ENCODE measurements around the gene JAZF1.

JAZF1 gene

DNA sequence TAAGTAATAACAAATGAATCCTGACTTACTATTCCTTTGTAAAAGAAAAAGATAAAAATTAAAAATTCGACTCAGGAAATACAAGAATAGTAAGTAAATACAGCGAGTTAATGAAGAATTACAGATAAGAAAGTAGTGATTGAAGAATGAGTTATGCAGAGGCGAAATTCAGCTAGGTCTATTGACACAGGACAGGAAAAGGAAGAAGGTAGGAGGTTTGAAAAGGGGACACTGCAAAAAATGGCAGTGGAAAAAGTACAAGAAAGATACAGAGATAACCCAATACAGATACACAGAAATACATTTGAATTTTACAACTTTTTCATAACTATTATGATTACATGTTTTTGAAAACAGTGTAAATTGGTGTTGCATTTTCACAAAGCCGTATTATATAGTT lies 28.0 kb downstream of the JAZF1 start:
- DNase-seq (ENCODE audit: low read depth), result no peak
- no peak overlapping the region for H3K4me3 ChIP-seq (replicated peaks; ENCODE audit: low read depth, low read length)
- TF ChIP-seq, protein P1, sequence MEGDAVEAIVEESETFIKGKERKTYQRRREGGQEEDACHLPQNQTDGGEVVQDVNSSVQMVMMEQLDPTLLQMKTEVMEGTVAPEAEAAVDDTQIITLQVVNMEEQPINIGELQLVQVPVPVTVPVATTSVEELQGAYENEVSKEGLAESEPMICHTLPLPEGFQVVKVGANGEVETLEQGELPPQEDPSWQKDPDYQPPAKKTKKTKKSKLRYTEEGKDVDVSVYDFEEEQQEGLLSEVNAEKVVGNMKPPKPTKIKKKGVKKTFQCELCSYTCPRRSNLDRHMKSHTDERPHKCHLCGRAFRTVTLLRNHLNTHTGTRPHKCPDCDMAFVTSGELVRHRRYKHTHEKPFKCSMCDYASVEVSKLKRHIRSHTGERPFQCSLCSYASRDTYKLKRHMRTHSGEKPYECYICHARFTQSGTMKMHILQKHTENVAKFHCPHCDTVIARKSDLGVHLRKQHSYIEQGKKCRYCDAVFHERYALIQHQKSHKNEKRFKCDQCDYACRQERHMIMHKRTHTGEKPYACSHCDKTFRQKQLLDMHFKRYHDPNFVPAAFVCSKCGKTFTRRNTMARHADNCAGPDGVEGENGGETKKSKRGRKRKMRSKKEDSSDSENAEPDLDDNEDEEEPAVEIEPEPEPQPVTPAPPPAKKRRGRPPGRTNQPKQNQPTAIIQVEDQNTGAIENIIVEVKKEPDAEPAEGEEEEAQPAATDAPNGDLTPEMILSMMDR (IDR thresholded peaks at IDR 0.05; ENCODE audit: low read length, missing control alignments), result no peak

DNA sequence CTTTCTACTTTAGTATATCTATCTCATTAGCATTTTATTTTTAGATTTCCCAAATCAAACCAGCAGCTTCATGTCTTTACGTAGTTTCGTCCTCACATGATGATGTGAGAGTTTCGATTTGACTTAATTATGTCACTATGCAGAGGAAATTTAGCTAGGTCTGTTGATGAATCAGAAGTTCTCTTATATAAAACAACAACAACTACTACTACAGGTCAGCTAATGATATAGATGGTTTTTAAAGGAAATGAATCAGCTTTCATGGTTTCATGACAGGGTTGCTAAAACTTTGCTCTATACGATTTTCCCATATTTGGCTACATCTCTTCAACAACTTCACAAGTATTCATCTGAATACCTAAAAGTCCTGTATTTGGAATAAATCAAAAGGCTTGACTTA lies 28.6 kb downstream of the JAZF1 start:
- DNase-seq (ENCODE audit: low read depth), result peak; percentile 79
- TF ChIP-seq, protein P1 (IDR thresholded peaks at IDR 0.05; ENCODE audit: low read length, missing control alignments), result no peak
- no peak overlapping the region for H3K4me3 ChIP-seq (replicated peaks; ENCODE audit: low read depth, low read length)

DNA sequence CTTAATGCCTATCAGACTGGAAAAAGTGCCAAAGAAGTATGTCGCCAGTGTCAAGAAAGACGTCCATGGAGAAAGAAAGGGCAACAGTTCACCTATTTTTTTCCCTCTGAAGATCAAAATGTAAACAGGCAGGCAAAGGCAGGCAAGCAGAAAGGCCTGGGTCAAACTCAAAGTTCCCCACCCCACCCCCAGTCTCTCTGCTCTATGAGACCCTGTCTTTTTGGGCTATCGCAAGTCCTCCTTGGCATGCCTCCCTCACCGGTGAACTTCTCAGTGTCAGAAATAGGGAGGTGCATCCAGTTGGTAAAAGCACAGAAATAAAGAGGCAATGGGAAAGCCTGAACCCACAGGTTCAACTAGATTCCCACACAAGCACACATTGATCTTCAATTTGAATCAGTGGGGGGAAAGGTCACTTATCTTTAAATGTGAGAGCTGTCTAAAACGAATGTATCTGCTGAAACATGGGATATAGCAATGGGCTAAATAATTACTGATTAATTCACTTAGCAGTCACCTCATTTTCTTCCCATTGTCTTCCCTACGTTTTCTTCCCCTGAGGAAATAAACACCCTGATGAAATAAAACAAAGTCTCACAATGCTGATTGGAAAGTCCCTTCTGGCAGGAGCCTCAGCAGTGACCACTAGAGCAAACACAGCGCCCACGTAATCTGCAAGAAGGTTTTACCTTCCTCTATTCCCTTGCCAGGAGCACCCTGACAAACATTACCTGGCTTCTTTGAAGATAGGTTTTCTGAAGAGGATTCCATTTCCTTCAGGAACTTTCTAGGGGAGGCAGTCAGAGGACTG lies 31.1 kb downstream of the JAZF1 start:
- no peak overlapping the region for H3K4me3 ChIP-seq (replicated peaks; ENCODE audit: low read depth, low read length)
- no peak for DNase-seq (ENCODE audit: low read depth)
- TF ChIP-seq, protein P1 (IDR thresholded peaks at IDR 0.05; ENCODE audit: low read length, missing control alignments), result no peak

DNA sequence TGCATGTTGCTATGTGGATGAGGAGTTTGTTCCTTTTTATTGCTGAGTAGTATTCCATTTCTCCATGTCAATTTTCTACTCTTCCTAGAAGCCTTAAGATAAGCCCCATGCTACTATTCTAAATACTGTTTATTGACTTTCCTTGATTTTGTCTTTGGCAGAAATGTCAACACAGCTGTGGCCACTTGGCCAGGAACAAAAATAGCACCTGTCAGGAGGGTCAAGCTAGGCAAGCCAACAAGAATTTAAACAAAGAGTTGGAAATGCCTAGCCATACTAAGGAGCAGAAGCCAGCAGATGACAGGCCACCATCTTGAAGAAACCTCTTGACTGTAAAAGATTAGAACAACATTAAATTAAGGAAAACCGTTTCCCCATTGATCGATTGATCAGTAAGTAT lies 34.7 kb downstream of the JAZF1 start:
- TF ChIP-seq, protein P1 (IDR thresholded peaks at IDR 0.05; ENCODE audit: low read length, missing control alignments), result no peak
- no peak for DNase-seq (ENCODE audit: low read depth)
- no peak overlapping the region for H3K4me3 ChIP-seq (replicated peaks; ENCODE audit: low read depth, low read length)

DNA sequence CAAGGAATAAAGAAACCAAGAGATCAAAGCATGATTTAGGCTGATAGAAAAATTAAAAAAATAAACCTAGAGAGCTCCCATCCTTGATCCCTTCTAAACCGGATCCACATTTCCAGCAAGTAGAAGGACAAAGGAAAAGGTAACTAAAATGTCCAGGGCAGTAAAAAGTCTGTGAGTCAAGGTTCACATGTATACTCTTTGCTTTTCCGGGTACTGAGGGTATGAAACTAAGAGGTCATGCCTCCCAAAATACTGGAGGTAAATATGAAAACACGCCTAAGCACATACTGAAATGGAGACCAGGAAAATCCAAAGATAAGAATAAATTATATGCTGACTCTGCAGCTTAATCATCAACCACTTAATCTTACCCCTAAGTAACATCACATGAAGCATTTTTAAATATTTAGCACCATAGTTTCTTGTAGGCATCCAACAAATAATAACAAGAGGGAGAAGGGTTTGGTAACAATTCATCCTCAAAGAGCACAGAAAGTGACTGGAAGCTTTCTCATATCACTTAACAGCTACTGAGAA lies 35.4 kb downstream of the JAZF1 start:
- no peak for DNase-seq (ENCODE audit: low read depth)
- no peak overlapping the region for H3K4me3 ChIP-seq (replicated peaks; ENCODE audit: low read depth, low read length)
- TF ChIP-seq, protein P1 (IDR thresholded peaks at IDR 0.05; ENCODE audit: low read length, missing control alignments), result no peak

DNA sequence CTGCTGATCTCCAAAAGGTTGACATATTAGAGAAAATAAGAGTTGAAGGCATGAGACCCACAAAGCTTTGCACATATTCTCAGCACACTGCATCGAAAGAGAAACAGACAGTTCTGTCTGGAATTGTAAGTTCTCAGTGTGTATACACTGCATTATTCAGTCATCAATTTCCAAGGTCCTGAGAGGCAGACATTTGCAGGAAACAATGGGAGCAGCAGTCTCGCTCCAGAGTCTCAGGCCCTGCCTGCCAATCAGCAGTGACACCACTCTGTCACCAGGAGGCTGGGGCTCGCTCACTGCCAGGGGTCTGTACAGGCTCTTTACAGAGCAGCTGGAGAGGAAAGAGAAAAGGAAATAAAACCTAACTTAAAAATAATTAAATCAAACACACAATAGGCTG lies 36.3 kb downstream of the JAZF1 start:
- DNase-seq (ENCODE audit: low read depth), result no peak

More for the DNA sequence above, 36.3 kb downstream of the JAZF1 start:
- TF ChIP-seq, protein P1 (IDR thresholded peaks at IDR 0.05; ENCODE audit: low read length, missing control alignments), result no peak
- no peak overlapping the region for H3K4me3 ChIP-seq (replicated peaks; ENCODE audit: low read depth, low read length)
